GM23338 (cell line): ENCODE data around the gene BUB1B. TPM values are rescaled to one million over a fixed set of nuclear protein-coding genes. Genes with fewer than 3 reads are reported as not detected.

ENCODE experiments used
- ATAC-seq: fragments of 200-7000 bp; cut with Tn5 transposase; 3 replicates; pipeline ENCODE4 v1.9.1; 2020
- DNase-seq: peaks from one replicate; pipeline ENCODE4 v3.0.0-alpha.2; 2015; ENCODE audit warnings: low spot score
- H2AFZ ChIP-seq: fragments of 200-600 bp; sonication (generic); 2 replicates; pipeline ENCODE4 v1.8.0; 2016; ENCODE audit warnings: antibody characterized with exemption, mild to moderate bottlenecking, moderate library complexity
- H3F3A ChIP-seq: fragments of 200-600 bp; sonication (generic); replicated peaks from 2 replicates; pipeline ENCODE4 v1.8.0; 2017; ENCODE audit warnings: antibody characterized with exemption, mixed run types, low read depth
- H3K27ac ChIP-seq: fragments of 200-600 bp; sonication (generic); 2 replicates; pipeline ENCODE4 v1.6.1; 2016; ENCODE audit warnings: low read depth
- H3K27me3 ChIP-seq: fragments of 200-600 bp; sonication (generic); 2 replicates; pipeline ENCODE4 v1.8.0; 2016; ENCODE audit warnings: mild to moderate bottlenecking, mixed run types, moderate library complexity; ENCODE audit not compliant: insufficient read depth
- H3K36me3 ChIP-seq: fragments of 200-600 bp; sonication (generic); 2 replicates; pipeline ENCODE4 v1.8.0; 2016; ENCODE audit warnings: mild to moderate bottlenecking; ENCODE audit not compliant: insufficient read depth
- H3K4me1 ChIP-seq: fragments of 200-600 bp; sonication (generic); 2 replicates; pipeline ENCODE4 v1.8.0; 2016; ENCODE audit warnings: mild to moderate bottlenecking, moderate library complexity; ENCODE audit not compliant: insufficient read depth
- H3K4me2 ChIP-seq: fragments of 200-600 bp; sonication (generic); 2 replicates; pipeline ENCODE4 v1.7.1; 2017; ENCODE audit warnings: mixed run types
- H3K4me3 ChIP-seq: fragments of 200-600 bp; sonication (generic); 2 replicates; pipeline ENCODE4 v1.6.1; 2016; ENCODE audit warnings: mixed run types
- H3K79me2 ChIP-seq: fragments of 200-600 bp; sonication (generic); replicated peaks from 2 replicates; pipeline ENCODE4 v1.8.0; 2017; ENCODE audit warnings: mild to moderate bottlenecking; ENCODE audit not compliant: insufficient read depth
- H3K9me2 ChIP-seq: fragments of 200-600 bp; sonication (generic); 2 replicates; pipeline ENCODE4 v1.8.0; 2017; ENCODE audit not compliant: insufficient read depth
- H4K20me1 ChIP-seq: fragments of 200-600 bp; sonication (generic); replicated peaks from 2 replicates; pipeline ENCODE4 v1.8.0; 2017; ENCODE audit warnings: mild to moderate bottlenecking; ENCODE audit not compliant: insufficient read depth
- H3K27ac Mint-ChIP-seq: 2 replicates; pipeline ENCODE4 v1.8.0; 2020; ENCODE audit warnings: inconsistent platforms, mild to moderate bottlenecking, moderate library complexity, mixed read lengths
- H3K27me3 Mint-ChIP-seq: 3 replicates; pipeline ENCODE4 v1.8.0; 2022; ENCODE audit warnings: low read depth, mild to moderate bottlenecking, moderate library complexity, mixed read lengths, inconsistent platforms; ENCODE audit not compliant: insufficient read depth, poor library complexity
- H3K36me3 Mint-ChIP-seq: 3 replicates; pipeline ENCODE4 v1.8.0; 2021; ENCODE audit warnings: low read depth, mild to moderate bottlenecking, inconsistent platforms, moderate library complexity, mixed read lengths
- H3K4me1 Mint-ChIP-seq: 3 replicates; pipeline ENCODE4 v1.8.0; 2020; ENCODE audit warnings: mild to moderate bottlenecking, inconsistent platforms, mixed read lengths
- H3K4me3 Mint-ChIP-seq: 3 replicates; pipeline ENCODE4 v1.8.0; 2021; ENCODE audit warnings: moderate library complexity, mild to moderate bottlenecking, inconsistent platforms, mixed read lengths
- H3K9me3 Mint-ChIP-seq: 3 replicates; pipeline ENCODE4 v1.8.0; 2020; ENCODE audit warnings: moderate library complexity, mild to moderate bottlenecking, inconsistent platforms, mixed read lengths
- CREB1 ChIP-seq: fragments of 250-450 bp; sonication (Bioruptor Pico); IDR thresholded peaks from 2 replicates; pipeline ENCODE4 v1.5.0; 2020; ENCODE audit warnings: low read depth, mild to moderate bottlenecking, moderate library complexity
- ETS1 ChIP-seq: IDR thresholded peaks from 2 replicates; pipeline ENCODE4 v1.6.1; 2016; ENCODE audit warnings: antibody characterized with exemption
- EZH2 ChIP-seq: fragments of 200-600 bp; sonication (generic); IDR thresholded peaks from one replicate; pipeline ENCODE4 v1.8.0; 2017; ENCODE audit warnings: antibody characterized with exemption, mild to moderate bottlenecking, low read depth; ENCODE audit not compliant: unreplicated experiment
- EZH2phosphoT487 ChIP-seq: fragments of 200-600 bp; sonication (generic); IDR thresholded peaks from one replicate; pipeline ENCODE4 v1.8.1; 2018; ENCODE audit warnings: antibody characterized with exemption; ENCODE audit not compliant: unreplicated experiment
- JUNB ChIP-seq: IDR thresholded peaks from one replicate; pipeline ENCODE4 v1.6.1; 2016; ENCODE audit warnings: antibody characterized with exemption; ENCODE audit not compliant: unreplicated experiment
- NANOG ChIP-seq: IDR thresholded peaks from 2 replicates; pipeline ENCODE4 v1.6.1; 2016; ENCODE audit warnings: antibody characterized with exemption, borderline replicate concordance
- POLR2AphosphoS5 ChIP-seq: IDR thresholded peaks from 2 replicates; pipeline ENCODE4 v1.6.1; 2016; ENCODE audit warnings: antibody characterized with exemption, low read depth
- STAT1 ChIP-seq: IDR thresholded peaks from one replicate; pipeline ENCODE4 v1.6.1; 2016; ENCODE audit warnings: antibody characterized with exemption; ENCODE audit not compliant: unreplicated experiment
- ZNF114 ChIP-seq: fragments of 250-450 bp; sonication (Bioruptor Pico); IDR thresholded peaks from 2 replicates; pipeline ENCODE4 v1.5.0; 2020; ENCODE audit warnings: mild to moderate bottlenecking, moderate library complexity
- ZNF331 ChIP-seq: fragments of 250-450 bp; sonication (Bioruptor Pico); IDR thresholded peaks from 2 replicates; pipeline ENCODE4 v1.5.0; 2020; ENCODE audit warnings: low read depth, mild to moderate bottlenecking, moderate library complexity
- ZNF462 ChIP-seq: fragments of 250-450 bp; sonication (Bioruptor Pico); IDR thresholded peaks from 2 replicates; pipeline ENCODE4 v1.5.0; 2020; ENCODE audit warnings: mild to moderate bottlenecking, moderate library complexity
- polyA plus RNA-seq: library from polyadenylated mRNA; unstranded; fragments of >200 nt; fragmentation: Nextera tagmentation; extraction: Ambion mirVana; gene quantifications from 2 replicates; pipeline ENCODE4 v1.2.1, GENCODE V29; 2016
- total RNA-seq: library from RNA; depleted of rRNA; stranded (reverse); fragments of >200 nt; shearing (Covaris generic); gene quantifications from 2 replicates; pipeline ENCODE4 v1.2.3, GENCODE V29; 2014
- TF ChIP-seq, protein P1 (sequence below), 2 experiments: fragments of 200-600 bp in 1 of 2; sonication (generic) in 1 of 2; conservative IDR thresholded peaks; 2 replicates each; pipeline versions ENCODE4 v1.5.1 to v1.6.1; 2016 to 2017; ENCODE audit warnings: antibody characterized with exemption in 2 of 2, low read depth in 2 of 2, mild to moderate bottlenecking in 2 of 2, moderate library complexity in 1 of 2
- TF ChIP-seq, protein P2 (sequence below): IDR thresholded peaks from one replicate; pipeline ENCODE4 v1.6.1; 2018; ENCODE audit warnings: antibody characterized with exemption; ENCODE audit not compliant: unreplicated experiment

The BUB1B gene
- total and polyA plus RNA-seq, 2 experiments from 2014 or later, result 77.7 to 160 TPM

DNA sequence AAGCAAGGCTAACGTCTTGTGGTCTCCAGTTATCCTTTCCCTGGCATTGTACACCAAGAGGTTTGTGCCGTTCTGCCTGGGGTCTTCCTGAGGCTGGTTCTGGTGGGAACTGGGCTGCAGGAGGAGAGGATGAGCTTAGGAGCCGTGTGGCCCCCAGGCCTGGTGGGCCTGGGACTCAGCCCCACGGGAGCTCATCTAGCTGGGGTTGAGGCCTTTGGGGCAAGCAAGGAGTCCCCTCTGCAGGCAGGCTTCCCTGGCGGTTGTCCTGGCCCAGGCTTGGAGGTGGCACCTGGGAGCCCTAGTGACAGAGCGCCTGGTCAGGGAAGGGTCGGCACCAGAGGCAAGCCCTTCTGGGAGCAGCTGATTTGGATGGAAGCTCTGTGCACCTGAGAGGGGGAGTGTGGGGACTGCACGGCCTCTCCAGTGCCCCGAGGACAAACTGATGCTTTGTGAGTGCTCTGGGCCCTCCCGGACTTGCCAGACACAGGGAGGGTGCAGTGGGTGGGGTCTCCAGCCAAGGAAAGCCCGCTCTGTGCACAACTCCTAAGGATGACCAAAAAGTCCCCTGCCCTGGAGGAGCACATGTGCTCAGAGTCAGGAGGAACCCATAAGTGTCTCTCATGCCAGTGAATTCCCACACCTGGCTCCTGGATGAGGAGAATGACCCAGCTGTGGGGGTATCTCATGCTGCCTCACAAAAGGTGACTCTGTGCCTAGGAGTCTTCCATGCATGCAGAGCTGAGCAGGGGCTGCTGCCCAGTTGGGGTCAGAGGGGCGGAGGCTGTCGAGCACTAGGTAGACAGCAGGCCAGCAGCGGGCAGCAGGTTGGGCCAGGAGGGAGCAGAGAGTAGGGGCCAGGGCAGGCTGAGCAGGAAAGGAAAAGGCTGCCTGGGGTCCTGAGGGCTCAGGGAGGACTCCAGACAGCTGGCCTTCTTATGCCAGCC is 80.7 kb downstream of the BUB1B start:
- Histone ChIP-seq H3K4me3 (no peak overlapping the region), H2AFZ (no peak overlapping the region), H3F3A (peaks cover 12% of the 10 kb centered on the region; the same call in 1 of the 2 replicates), H3K9me2 (no peaks in the 10 kb centered on the region), H3K4me1 (peaks cover 17% of the 10 kb centered on the region), H3K36me3 (no peaks in the 10 kb centered on the region), H3K79me2 (no peaks in the 10 kb centered on the region), H3K4me2 (no peak overlapping the region), H4K20me1 (no peaks in the 10 kb centered on the region), H3K27me3 (peaks cover 8% of the 10 kb centered on the region; the same call in 1 of the 2 replicates), H3K27ac (no peak overlapping the region)
- Mint-ChIP-seq H3K27ac (no peak overlapping the region), H3K4me3 (no peak overlapping the region), H3K27me3 (peaks cover 20% of the 10 kb centered on the region), H3K36me3 (no peaks in the 10 kb centered on the region; the same call in 2 of the 3 replicates), H3K4me1 (peaks cover 38% of the 10 kb centered on the region), H3K9me3 (no peaks in the 10 kb centered on the region)
- ATAC-seq (no peak), DNase-seq (no peak)
- TF ChIP-seq ETS1, result no peak
- TF ChIP-seq STAT1, result no peak
- TF ChIP-seq ZNF114 (CRISPR knock-in tag), result no peak
- TF ChIP-seq ZNF331 (CRISPR knock-in tag), result no peak
- no peak for TF ChIP-seq EZH2
- TF ChIP-seq JUNB, result no peak
- no peak for TF ChIP-seq EZH2phosphoT487
- TF ChIP-seq NANOG, result no peak
- TF ChIP-seq POLR2AphosphoS5, result no peak
- TF ChIP-seq ZNF462 (CRISPR knock-in tag), result no peak
- TF ChIP-seq, protein P1, sequence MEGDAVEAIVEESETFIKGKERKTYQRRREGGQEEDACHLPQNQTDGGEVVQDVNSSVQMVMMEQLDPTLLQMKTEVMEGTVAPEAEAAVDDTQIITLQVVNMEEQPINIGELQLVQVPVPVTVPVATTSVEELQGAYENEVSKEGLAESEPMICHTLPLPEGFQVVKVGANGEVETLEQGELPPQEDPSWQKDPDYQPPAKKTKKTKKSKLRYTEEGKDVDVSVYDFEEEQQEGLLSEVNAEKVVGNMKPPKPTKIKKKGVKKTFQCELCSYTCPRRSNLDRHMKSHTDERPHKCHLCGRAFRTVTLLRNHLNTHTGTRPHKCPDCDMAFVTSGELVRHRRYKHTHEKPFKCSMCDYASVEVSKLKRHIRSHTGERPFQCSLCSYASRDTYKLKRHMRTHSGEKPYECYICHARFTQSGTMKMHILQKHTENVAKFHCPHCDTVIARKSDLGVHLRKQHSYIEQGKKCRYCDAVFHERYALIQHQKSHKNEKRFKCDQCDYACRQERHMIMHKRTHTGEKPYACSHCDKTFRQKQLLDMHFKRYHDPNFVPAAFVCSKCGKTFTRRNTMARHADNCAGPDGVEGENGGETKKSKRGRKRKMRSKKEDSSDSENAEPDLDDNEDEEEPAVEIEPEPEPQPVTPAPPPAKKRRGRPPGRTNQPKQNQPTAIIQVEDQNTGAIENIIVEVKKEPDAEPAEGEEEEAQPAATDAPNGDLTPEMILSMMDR (conservative IDR thresholded peaks at IDR 0.05; ENCODE audit: low read depth in 2 of 2), result no peak
- TF ChIP-seq CREB1, result no peak
- TF ChIP-seq, protein P2, sequence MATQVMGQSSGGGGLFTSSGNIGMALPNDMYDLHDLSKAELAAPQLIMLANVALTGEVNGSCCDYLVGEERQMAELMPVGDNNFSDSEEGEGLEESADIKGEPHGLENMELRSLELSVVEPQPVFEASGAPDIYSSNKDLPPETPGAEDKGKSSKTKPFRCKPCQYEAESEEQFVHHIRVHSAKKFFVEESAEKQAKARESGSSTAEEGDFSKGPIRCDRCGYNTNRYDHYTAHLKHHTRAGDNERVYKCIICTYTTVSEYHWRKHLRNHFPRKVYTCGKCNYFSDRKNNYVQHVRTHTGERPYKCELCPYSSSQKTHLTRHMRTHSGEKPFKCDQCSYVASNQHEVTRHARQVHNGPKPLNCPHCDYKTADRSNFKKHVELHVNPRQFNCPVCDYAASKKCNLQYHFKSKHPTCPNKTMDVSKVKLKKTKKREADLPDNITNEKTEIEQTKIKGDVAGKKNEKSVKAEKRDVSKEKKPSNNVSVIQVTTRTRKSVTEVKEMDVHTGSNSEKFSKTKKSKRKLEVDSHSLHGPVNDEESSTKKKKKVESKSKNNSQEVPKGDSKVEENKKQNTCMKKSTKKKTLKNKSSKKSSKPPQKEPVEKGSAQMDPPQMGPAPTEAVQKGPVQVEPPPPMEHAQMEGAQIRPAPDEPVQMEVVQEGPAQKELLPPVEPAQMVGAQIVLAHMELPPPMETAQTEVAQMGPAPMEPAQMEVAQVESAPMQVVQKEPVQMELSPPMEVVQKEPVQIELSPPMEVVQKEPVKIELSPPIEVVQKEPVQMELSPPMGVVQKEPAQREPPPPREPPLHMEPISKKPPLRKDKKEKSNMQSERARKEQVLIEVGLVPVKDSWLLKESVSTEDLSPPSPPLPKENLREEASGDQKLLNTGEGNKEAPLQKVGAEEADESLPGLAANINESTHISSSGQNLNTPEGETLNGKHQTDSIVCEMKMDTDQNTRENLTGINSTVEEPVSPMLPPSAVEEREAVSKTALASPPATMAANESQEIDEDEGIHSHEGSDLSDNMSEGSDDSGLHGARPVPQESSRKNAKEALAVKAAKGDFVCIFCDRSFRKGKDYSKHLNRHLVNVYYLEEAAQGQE, result no peak
